K562 (cell line): ENCODE data around the gene HIVEP3. TPM values are rescaled to one million over a fixed set of nuclear protein-coding genes. Genes with fewer than 3 reads are reported as not detected.

Source experiments
- ATAC-seq: fragments of 200-7000 bp; cut with Tn5 transposase; 3 replicates; pipeline ENCODE4 v1.9.1; 2020; ENCODE audit warnings: moderate library complexity
- BruUV-seq: library from RNA; stranded (reverse); fragments of 400-500 nt; replicated peaks from 2 replicates; lab custom pipeline; 2021; lab: Mats Ljungman, UMichigan
- CTCF ChIA-PET: fragments of 300-600 bp; formaldehyde crosslinking; extraction: SDS; loops from one replicate; lab custom pipeline; 2021; ENCODE audit warnings: low intra/inter-chr PET ratio; lab: Yijun Ruan, JAX
- POLR2A ChIA-PET: fragments of 300-600, 350-650 bp; sonication (Branson Sonifier 250); formaldehyde crosslinking; extraction: SDS; loops from one replicate; lab custom pipeline; 2021; ENCODE audit warnings: antibody characterized with exemption, inconsistent platforms; lab: Yijun Ruan, JAX
- DNase-seq, 4 experiments: peaks; one replicate each; pipeline versions ENCODE4 v3.0.0 to v3.0.0-alpha.2; 2011 to 2018; ENCODE audit warnings: low spot score in 3 of 4, mixed read lengths in 3 of 4; ENCODE audit errors: extremely low read depth in 1 of 4
- FAIRE-seq: peaks from 2 replicates; lab custom pipeline; 2011; peaks lifted over from hg19 to GRCh38; lab: Jason Lieb, UNC
- H2AFZ ChIP-seq: 2 replicates; pipeline ENCODE4 v1.6.0; 2011; ENCODE audit warnings: low read depth, low read length, control low read depth, inconsistent platforms
- H3K27ac ChIP-seq: fragments of 200-600 bp; 3 replicates; pipeline ENCODE4 v1.8.0; 2011; ENCODE audit warnings: low read depth, mild to moderate bottlenecking, control low read depth, inconsistent platforms, low read length, moderate library complexity, mixed read lengths; ENCODE audit errors: extremely low read depth
- H3K27me3 ChIP-seq, 2 experiments: fragments of 300-600 bp in 1 of 2; 2 replicates in 1 of 2; 3 replicates in 1 of 2; pipeline versions ENCODE4 v1.6.0 to v1.8.0; 2011; ENCODE audit warnings: inconsistent platforms in 2 of 2, low read length in 2 of 2, mild to moderate bottlenecking in 1 of 2, mixed read lengths in 1 of 2, moderate library complexity in 1 of 2; ENCODE audit not compliant: control insufficient read depth in 2 of 2, insufficient read depth in 2 of 2
- H3K36me3 ChIP-seq: fragments of 300-600 bp; 3 replicates; pipeline ENCODE4 v1.8.0; 2011; ENCODE audit warnings: mild to moderate bottlenecking, low read length, inconsistent platforms; ENCODE audit not compliant: control insufficient read depth, insufficient read depth
- H3K4me1 ChIP-seq, 2 experiments: fragments of 200-600 bp in 1 of 2; replicated peaks in 1 of 2; 2 replicates in 1 of 2; 3 replicates in 1 of 2; pipeline versions ENCODE4 v1.5.1 to v1.8.0; 2011; ENCODE audit warnings: inconsistent platforms in 2 of 2, low read length in 2 of 2, mild to moderate bottlenecking in 1 of 2, mixed read lengths in 1 of 2, moderate library complexity in 1 of 2; ENCODE audit not compliant: control insufficient read depth in 2 of 2, insufficient read depth in 2 of 2
- H3K4me2 ChIP-seq: 2 replicates; pipeline ENCODE4 v1.6.1; 2011; ENCODE audit warnings: low read length, control low read depth, inconsistent platforms, mixed read lengths; ENCODE audit not compliant: insufficient read depth
- H3K4me3 ChIP-seq: fragments of 200-600 bp; sonication (generic), shearing (Covaris generic); 2 replicates; pipeline ENCODE4 v1.5.1; 2016; ENCODE audit warnings: control low read depth, inconsistent platforms
- H3K79me2 ChIP-seq: fragments of 200-600 bp; 3 replicates; pipeline ENCODE4 v1.8.0; 2011; ENCODE audit warnings: low read length, inconsistent platforms; ENCODE audit not compliant: control insufficient read depth, insufficient read depth
- H3K9ac ChIP-seq, 2 experiments: 2 replicates each; pipeline versions ENCODE4 v1.6.0 to v1.6.1; 2011; ENCODE audit warnings: low read depth in 2 of 2, low read length in 2 of 2, control low read depth in 1 of 2, inconsistent platforms in 1 of 2, mild to moderate bottlenecking in 1 of 2, mixed read lengths in 1 of 2; ENCODE audit not compliant: insufficient read depth in 1 of 2
- H3K9me1 ChIP-seq: one replicate; pipeline ENCODE4 v1.6.0; 2011; ENCODE audit warnings: inconsistent platforms, mild to moderate bottlenecking, low read length, moderate library complexity; ENCODE audit not compliant: control insufficient read depth, insufficient read depth
- H3K9me3 ChIP-seq: replicated peaks from 2 replicates; pipeline ENCODE4 v1.5.1; 2011; ENCODE audit warnings: low read depth, low read length, inconsistent platforms; ENCODE audit not compliant: control insufficient read depth, insufficient read depth
- H4K20me1 ChIP-seq: replicated peaks from 2 replicates; pipeline ENCODE4 v1.6.1; 2011; ENCODE audit warnings: low read length, inconsistent platforms, mixed read lengths; ENCODE audit not compliant: control insufficient read depth, insufficient read depth
- CEBPB ChIP-seq: fragments of 450-650 bp; IDR thresholded peaks from 2 replicates; pipeline ENCODE4 v1.6.1; 2016; ENCODE audit warnings: missing genetic modification characterization, missing compliant biosample characterization
- CHD2 ChIP-seq: IDR thresholded peaks from 2 replicates; pipeline ENCODE4 v1.6.1; 2011; ENCODE audit warnings: low read depth, low read length
- DDX20 ChIP-seq: fragments of 450-650 bp; IDR thresholded peaks from 2 replicates; pipeline ENCODE4 v1.6.1; 2016; ENCODE audit warnings: missing genetic modification characterization, low read depth, mild to moderate bottlenecking, missing compliant biosample characterization, moderate library complexity
- KAT8 ChIP-seq: fragments of 450-650 bp; IDR thresholded peaks from 2 replicates; pipeline ENCODE4 v1.6.1; 2016; ENCODE audit warnings: low read depth, mild to moderate bottlenecking
- SIN3A ChIP-seq, 2 experiments: fragments of 150-350 bp in 1 of 2; IDR thresholded peaks; 2 replicates each; pipeline ENCODE4 v1.6.1; 2011 to 2016; ENCODE audit warnings: borderline replicate concordance in 2 of 2, low read depth in 2 of 2, low read length in 2 of 2, mild to moderate bottlenecking in 2 of 2, moderate library complexity in 2 of 2; ENCODE audit not compliant: control insufficient read depth in 1 of 2
- ZBTB9 ChIP-seq: fragments of 450-650 bp; formaldehyde crosslinking; IDR thresholded peaks from 2 replicates; pipeline ENCODE4 v1.4.0; 2020; ENCODE audit warnings: mild to moderate bottlenecking, moderate library complexity
- WGBS: fragments of 100-300 bp; shearing (Covaris generic); methylation state at CpG from one replicate; pipeline ENCODE4 v1.1.6; 2016; ENCODE audit warnings: low coverage, mixed read lengths; ENCODE audit not compliant: insufficient coverage; ENCODE audit errors: missing lambda C conversion rate; 5-methylcytosine and 5-hydroxymethylcytosine counted together
- in situ Hi-C: fragments of 300-500 bp; cut with MboI; formaldehyde crosslinking; loops from 4 replicates; pipeline ENCODE4 v1.15.0; 2018; ENCODE audit warnings: inconsistent platforms, mixed read lengths
- intact Hi-C: fragments of 100-400 bp; cut with micrococcal nuclease; formaldehyde crosslinking; loops from 2 replicates; pipeline ENCODE4 v1.14.2; 2022
- polyA plus RNA-seq, 8 experiments: library from polyadenylated mRNA; depleted of rRNA in 4 of 8; stranded (reverse) in 5 of 8; unstranded in 3 of 8; fragments of >200 nt; fragmentation: Nextera tagmentation in 2 of 8; fragmentation: Illumina TruSeq in 1 of 8; extraction: Ambion mirVana in 2 of 8; extraction: Trizol in 1 of 8; gene quantifications; 2 replicates each; pipeline versions ENCODE4 v1.2.1 to v1.2.3, GENCODE V29; 2011 to 2014; ENCODE audit warnings: inconsistent platforms in 1 of 8, missing spikeins in 1 of 8
- total RNA-seq, 7 experiments: library from RNA; depleted of rRNA in 6 of 7; stranded (reverse); fragments of >200 nt in 6 of 7; fragmentation: Illumina TruSeq in 2 of 7; extraction: Trizol in 2 of 7; gene quantifications; 2 replicates each; pipeline versions ENCODE4 v1.2.1 to v1.2.3, GENCODE V29; 2011 to 2021; ENCODE audit warnings: low replicate concordance in 1 of 7
- TF ChIP-seq, protein P1 (sequence below): sonication (generic); formaldehyde crosslinking; IDR thresholded peaks from 2 replicates; pipeline ENCODE4 v1.8.0; 2023; ENCODE audit warnings: mild to moderate bottlenecking, missing genetic modification reagents

Gene HIVEP3
- total and polyA plus RNA-seq, 9 of the 15 experiments (the other 6 are each of a cell fraction or from before 2014, with no cell fraction given), result 0.09 to 0.58 (median 0.34) TPM; not detected in 1

GRCh38 chr1:41752514-41753170, 166.1 kb downstream of the HIVEP3 start:
- DNase-seq, result no peak
- H3K79me2 ChIP-seq, result no peaks in the 10 kb centered on the region
- H3K27ac ChIP-seq, result no peak overlapping the region
- intact Hi-C loops, result no loop called here
- no peak for ATAC-seq
- no peaks in the 10 kb centered on the region for H3K9me1 ChIP-seq
- no peak overlapping the region for H3K4me2 ChIP-seq
- peaks cover 5 to 35% of the 10 kb centered on the region in 2 experiments; a peak in 3 of 5 replicates for H3K27me3 ChIP-seq
- no peak for FAIRE-seq
- H3K9me3 ChIP-seq, result no peaks in the 10 kb centered on the region
- CTCF ChIA-PET, result interaction anchor here (0.6 kb wide), 1 partner anchor 250 kb away, joined by 3 read pairs; no protein-coding TSS in a partner anchor
- POLR2A ChIA-PET, result no interaction called here
- no peaks in the 10 kb centered on the region for H3K4me1 ChIP-seq
- H4K20me1 ChIP-seq, result 0 out of 2 replicates have a peak, but pooled peaks cover 3% of the 10 kb centered on the region
- H3K4me3 ChIP-seq, result no peak overlapping the region
- H3K36me3 ChIP-seq, result no peaks in the 10 kb centered on the region
- H2AFZ ChIP-seq, result no peak overlapping the region
- 0% methylated on average over 9 of the region's 9 CpGs for WGBS
- in situ Hi-C loops, result no loop called here
- no peak overlapping the region for H3K9ac ChIP-seq
- no TSS peak for BruUV-seq
- TF ChIP-seq KAT8 (no peak), ZBTB9 (CRISPR knock-in tag) (no peak), CEBPB (tag) (no peak), CHD2 (no peak), DDX20 (tag) (no peak), SIN3A (IDR thresholded peaks at IDR 0.05; ENCODE audit: borderline replicate concordance in 2 of 2, control insufficient read depth in 1 of 2, low read depth in 2 of 2, low read length in 2 of 2) (no peak)
- TF ChIP-seq, protein P1, sequence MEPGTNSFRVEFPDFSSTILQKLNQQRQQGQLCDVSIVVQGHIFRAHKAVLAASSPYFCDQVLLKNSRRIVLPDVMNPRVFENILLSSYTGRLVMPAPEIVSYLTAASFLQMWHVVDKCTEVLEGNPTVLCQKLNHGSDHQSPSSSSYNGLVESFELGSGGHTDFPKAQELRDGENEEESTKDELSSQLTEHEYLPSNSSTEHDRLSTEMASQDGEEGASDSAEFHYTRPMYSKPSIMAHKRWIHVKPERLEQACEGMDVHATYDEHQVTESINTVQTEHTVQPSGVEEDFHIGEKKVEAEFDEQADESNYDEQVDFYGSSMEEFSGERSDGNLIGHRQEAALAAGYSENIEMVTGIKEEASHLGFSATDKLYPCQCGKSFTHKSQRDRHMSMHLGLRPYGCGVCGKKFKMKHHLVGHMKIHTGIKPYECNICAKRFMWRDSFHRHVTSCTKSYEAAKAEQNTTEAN (CRISPR knock-in tag), result no peak
